HL-60 (cell line): Measurements from ENCODE around the gene AFF2.

Experiments used
- DNase-seq, 2 experiments: peaks; one replicate each; pipeline ENCODE4 v3.0.0-alpha.2; 2010 to 2020; ENCODE audit warnings: low read depth in 1 of 2, low spot score in 1 of 2
- H3K27ac ChIP-seq: fragments of 250-450 bp; sonication (Bioruptor Pico); replicated peaks from 2 replicates; pipeline ENCODE4 v1.5.1; 2020; ENCODE audit warnings: mild to moderate bottlenecking, moderate library complexity
- H3K27me3 ChIP-seq: fragments of 250-450 bp; sonication (Bioruptor Pico); 2 replicates; pipeline ENCODE4 v1.5.1; 2021; ENCODE audit warnings: mild to moderate bottlenecking, moderate library complexity; ENCODE audit not compliant: insufficient read depth, poor library complexity, severe bottlenecking
- H3K4me3 ChIP-seq: replicated peaks from 2 replicates; pipeline ENCODE4 v1.5.1; 2011; ENCODE audit warnings: mild to moderate bottlenecking, control low read depth, low read length; ENCODE audit not compliant: insufficient read depth
- GABPA ChIP-seq: IDR thresholded peaks from 2 replicates; pipeline ENCODE4 v1.6.1; 2012; ENCODE audit warnings: low read depth
- POLR2AphosphoS5 ChIP-seq: IDR thresholded peaks from 2 replicates; pipeline ENCODE4 v1.6.1; 2012; ENCODE audit warnings: low read depth
- SPI1 ChIP-seq: IDR thresholded peaks from 2 replicates; pipeline ENCODE4 v1.6.1; 2012; ENCODE audit warnings: low read depth, mild to moderate bottlenecking, borderline replicate concordance
- TF ChIP-seq, protein P1 (sequence below): IDR thresholded peaks from one replicate; pipeline ENCODE4 v1.5.1; 2011; ENCODE audit warnings: low read length, control low read depth, inconsistent platforms; ENCODE audit not compliant: insufficient read depth
- TF ChIP-seq, protein P2 (sequence below): IDR thresholded peaks from 2 replicates; pipeline ENCODE4 v1.6.1; 2012; ENCODE audit warnings: low read depth; ENCODE audit not compliant: insufficient replicate concordance

The AFF2 gene

DNA sequence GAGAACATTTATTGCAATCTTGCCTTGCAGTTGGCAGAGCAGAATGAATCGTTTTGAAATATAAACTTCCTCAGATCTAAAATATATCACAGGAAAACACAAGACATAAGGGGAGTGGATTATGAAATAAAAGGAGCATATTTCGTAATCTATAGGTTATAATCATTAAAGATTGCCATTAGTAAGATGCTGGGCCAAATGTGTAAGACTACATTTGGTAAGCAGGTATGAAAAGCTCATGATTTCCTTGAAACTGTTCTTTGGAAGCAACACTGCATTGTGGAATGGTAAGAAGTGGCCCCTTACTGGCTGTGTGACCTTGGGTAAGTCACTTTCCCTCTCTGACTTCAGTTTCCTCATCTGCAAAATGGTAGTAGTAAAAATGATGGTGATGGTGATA lies 68.3 kb downstream of the AFF2 start:
- Histone ChIP-seq H3K27ac (no peak overlapping the region), H3K4me3 (no peak overlapping the region), H3K27me3 (no peaks in the 10 kb centered on the region)
- no peak for DNase-seq
- TF ChIP-seq SPI1 (no peak), POLR2AphosphoS5 (no peak), GABPA (no peak)
- TF ChIP-seq, protein P1, sequence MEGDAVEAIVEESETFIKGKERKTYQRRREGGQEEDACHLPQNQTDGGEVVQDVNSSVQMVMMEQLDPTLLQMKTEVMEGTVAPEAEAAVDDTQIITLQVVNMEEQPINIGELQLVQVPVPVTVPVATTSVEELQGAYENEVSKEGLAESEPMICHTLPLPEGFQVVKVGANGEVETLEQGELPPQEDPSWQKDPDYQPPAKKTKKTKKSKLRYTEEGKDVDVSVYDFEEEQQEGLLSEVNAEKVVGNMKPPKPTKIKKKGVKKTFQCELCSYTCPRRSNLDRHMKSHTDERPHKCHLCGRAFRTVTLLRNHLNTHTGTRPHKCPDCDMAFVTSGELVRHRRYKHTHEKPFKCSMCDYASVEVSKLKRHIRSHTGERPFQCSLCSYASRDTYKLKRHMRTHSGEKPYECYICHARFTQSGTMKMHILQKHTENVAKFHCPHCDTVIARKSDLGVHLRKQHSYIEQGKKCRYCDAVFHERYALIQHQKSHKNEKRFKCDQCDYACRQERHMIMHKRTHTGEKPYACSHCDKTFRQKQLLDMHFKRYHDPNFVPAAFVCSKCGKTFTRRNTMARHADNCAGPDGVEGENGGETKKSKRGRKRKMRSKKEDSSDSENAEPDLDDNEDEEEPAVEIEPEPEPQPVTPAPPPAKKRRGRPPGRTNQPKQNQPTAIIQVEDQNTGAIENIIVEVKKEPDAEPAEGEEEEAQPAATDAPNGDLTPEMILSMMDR = no peak
- TF ChIP-seq, protein P2, sequence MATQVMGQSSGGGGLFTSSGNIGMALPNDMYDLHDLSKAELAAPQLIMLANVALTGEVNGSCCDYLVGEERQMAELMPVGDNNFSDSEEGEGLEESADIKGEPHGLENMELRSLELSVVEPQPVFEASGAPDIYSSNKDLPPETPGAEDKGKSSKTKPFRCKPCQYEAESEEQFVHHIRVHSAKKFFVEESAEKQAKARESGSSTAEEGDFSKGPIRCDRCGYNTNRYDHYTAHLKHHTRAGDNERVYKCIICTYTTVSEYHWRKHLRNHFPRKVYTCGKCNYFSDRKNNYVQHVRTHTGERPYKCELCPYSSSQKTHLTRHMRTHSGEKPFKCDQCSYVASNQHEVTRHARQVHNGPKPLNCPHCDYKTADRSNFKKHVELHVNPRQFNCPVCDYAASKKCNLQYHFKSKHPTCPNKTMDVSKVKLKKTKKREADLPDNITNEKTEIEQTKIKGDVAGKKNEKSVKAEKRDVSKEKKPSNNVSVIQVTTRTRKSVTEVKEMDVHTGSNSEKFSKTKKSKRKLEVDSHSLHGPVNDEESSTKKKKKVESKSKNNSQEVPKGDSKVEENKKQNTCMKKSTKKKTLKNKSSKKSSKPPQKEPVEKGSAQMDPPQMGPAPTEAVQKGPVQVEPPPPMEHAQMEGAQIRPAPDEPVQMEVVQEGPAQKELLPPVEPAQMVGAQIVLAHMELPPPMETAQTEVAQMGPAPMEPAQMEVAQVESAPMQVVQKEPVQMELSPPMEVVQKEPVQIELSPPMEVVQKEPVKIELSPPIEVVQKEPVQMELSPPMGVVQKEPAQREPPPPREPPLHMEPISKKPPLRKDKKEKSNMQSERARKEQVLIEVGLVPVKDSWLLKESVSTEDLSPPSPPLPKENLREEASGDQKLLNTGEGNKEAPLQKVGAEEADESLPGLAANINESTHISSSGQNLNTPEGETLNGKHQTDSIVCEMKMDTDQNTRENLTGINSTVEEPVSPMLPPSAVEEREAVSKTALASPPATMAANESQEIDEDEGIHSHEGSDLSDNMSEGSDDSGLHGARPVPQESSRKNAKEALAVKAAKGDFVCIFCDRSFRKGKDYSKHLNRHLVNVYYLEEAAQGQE = no peak

DNA sequence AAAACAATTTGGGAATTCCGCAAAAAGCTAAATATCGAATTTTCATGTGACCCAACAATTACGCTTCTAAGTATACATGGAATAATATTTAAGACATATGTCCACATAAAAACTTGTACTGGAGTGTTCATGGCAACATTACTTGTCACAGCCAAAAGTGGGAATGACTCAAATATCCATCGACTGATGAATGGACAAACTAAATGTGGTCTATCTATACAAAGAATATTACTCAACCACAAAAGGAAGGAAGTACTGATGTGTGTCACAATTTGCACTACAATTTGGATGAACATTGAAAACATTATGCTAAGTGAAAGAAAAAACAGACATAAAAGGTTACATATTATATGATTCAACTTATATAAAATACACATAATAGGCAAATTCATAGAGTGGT lies 71.9 kb downstream of the AFF2 start:
- H3K27ac ChIP-seq = no peak overlapping the region
- no peak for TF ChIP-seq GABPA
- no peak for TF ChIP-seq SPI1
- no peak for TF ChIP-seq POLR2AphosphoS5
- TF ChIP-seq, protein P2 = no peak
- TF ChIP-seq, protein P1 = no peak
- DNase-seq = peak in 1 of 2 experiments; percentile 51

DNA sequence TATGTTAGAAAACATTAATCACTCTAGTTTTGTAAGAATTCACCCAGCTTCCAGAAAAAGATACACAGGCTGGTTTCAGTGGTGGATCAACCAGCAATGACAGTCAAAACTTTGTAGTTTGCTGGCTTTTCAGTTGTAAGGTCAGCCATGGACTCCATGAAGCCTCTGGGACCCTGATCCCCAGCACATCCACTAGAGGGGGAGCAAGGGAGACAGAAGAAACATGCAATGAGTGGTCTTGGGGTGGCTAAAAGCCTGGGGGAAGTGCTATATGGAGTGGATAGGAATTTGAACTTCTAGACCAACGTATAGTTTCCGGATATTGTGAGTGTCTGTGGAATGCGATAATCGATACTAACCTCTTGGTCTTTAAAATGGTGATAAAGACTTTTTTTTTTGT lies 72.7 kb downstream of the AFF2 start:
- Histone ChIP-seq H3K4me3 (no peak overlapping the region), H3K27me3 (no peaks in the 10 kb centered on the region), H3K27ac (no peak overlapping the region)
- DNase-seq = no peak
- no peak for TF ChIP-seq GABPA
- TF ChIP-seq, protein P1 = no peak
- TF ChIP-seq, protein P2 = no peak
- TF ChIP-seq POLR2AphosphoS5 = no peak
- no peak for TF ChIP-seq SPI1

More for the DNA sequence above, 71.9 kb downstream of the AFF2 start:
- Histone ChIP-seq H3K27me3 (no peaks in the 10 kb centered on the region), H3K4me3 (no peak overlapping the region)
